ENCODE measurements around the gene HNRNPL.
"Not testable (repeated sequence)": the region's sequence is repeated elsewhere in the genome, so short reads cannot be mapped to it uniquely, and the experiment has no call there.

GRCh38 chr19:38854961-38855360 lies 5.2 kb upstream of the HNRNPL start:
- not testable (repeated sequence) for TF ChIP-seq ZNF302 (CRISPR knock-in tag; IDR thresholded peaks at IDR 0.05); CTCF (IDR thresholded peaks at IDR 0.05); FOSB (CRISPR knock-in tag; IDR thresholded peaks at IDR 0.05)

Data from A549 (cell line).